Measurements from ENCODE around the gene CLCNKA.

- TF ChIP-seq CTCF (optimal IDR thresholded peaks at IDR 0.05 in 1 of 3, IDR thresholded peaks at IDR 0.05 in 1 of 3, conservative IDR thresholded peaks at IDR 0.05 in 1 of 3; ENCODE audit: extremely low read depth in 1 of 3, insufficient read depth in 2 of 3, low read length in 3 of 3) (no peak), EZH2 (IDR thresholded peaks at IDR 0.05; ENCODE audit: low read length) (no peak)
Observed at GRCh38 chr1:15973772-15974171, 48.1 kb upstream of the CLCNKA start.
